Testis (tissue), 3 donors: ENCODE results near the gene PITPNC1. TPM values are rescaled to one million over a fixed set of nuclear protein-coding genes. Genes with fewer than 3 reads are reported as not detected.

ENCODE experiments used
- DNase-seq: peaks from one replicate; pipeline ENCODE4 v3.0.0-alpha.2; 2019
- H3K27ac ChIP-seq, 2 donors: fragments of 200-600 bp; sonication (generic); one replicate each; pipeline ENCODE4 v1.5.1; 2019
- H3K27me3 ChIP-seq: fragments of 200-600 bp; sonication (generic); one replicate; pipeline ENCODE4 v1.5.1; 2019
- H3K36me3 ChIP-seq: fragments of 200-600 bp; sonication (generic); one replicate; pipeline ENCODE4 v1.5.1; 2017; ENCODE audit warnings: low read depth; ENCODE audit errors: missing control alignments
- H3K4me1 ChIP-seq: fragments of 200-600 bp; sonication (generic); one replicate; pipeline ENCODE4 v1.5.1; 2019
- H3K4me3 ChIP-seq, 2 donors: fragments of 200-600 bp; sonication (generic); one replicate each; pipeline ENCODE4 v1.5.1; 2017 to 2019
- H3K9me3 ChIP-seq: fragments of 200-600 bp; sonication (generic); one replicate; pipeline ENCODE4 v1.5.1; 2017
- CTCF ChIP-seq, 3 experiments: fragments of 450-650 bp in 2 of 3; fragments of 200-600 bp in 1 of 3; sonication (generic) in 1 of 3; IDR thresholded peaks; one replicate each; pipeline ENCODE4 v1.5.1; 2016 to 2019; ENCODE audit warnings: antibody characterized with exemption in 3 of 3, mild to moderate bottlenecking in 2 of 3, moderate library complexity in 1 of 3
- POLR2A ChIP-seq: fragments of 450-650 bp; IDR thresholded peaks from one replicate; pipeline ENCODE4 v1.6.1; 2017; ENCODE audit warnings: antibody characterized with exemption, mild to moderate bottlenecking, moderate library complexity
- WGBS, 2 donors: methylation state at CpG; one replicate each; pipeline ENCODE4 v1.1.5; 2018; 5-methylcytosine and 5-hydroxymethylcytosine counted together
- intact Hi-C: fragments of 100-400 bp; cut with DNase I; formaldehyde crosslinking; loops from one replicate; pipeline ENCODE4 v1.15.1; 2023; ENCODE audit warnings: low total_unique reads
- polyA plus RNA-seq: library from polyadenylated mRNA; stranded (reverse); fragments of 350-450 nt; fragmentation: Illumina TruSeq; extraction: RNeasy Lipid Tissue Mini Kit (QIAGEN cat#74804); gene quantifications from one replicate; pipeline ENCODE4 v1.2.3, GENCODE V29; 2014; ENCODE audit warnings: low read depth, low replicate concordance; ENCODE audit not compliant: insufficient read depth
- total RNA-seq, 2 donors: library from RNA; depleted of rRNA; stranded (reverse); fragments of >200 nt; gene quantifications; one replicate each; pipeline ENCODE4 v1.2.3, GENCODE V29; 2016

The PITPNC1 gene
- total and polyA plus RNA-seq, 3 donors from 2014 or later: 8.3 to 12.8 (median 12.2) TPM

- no peak overlapping the region for H3K27ac ChIP-seq
- DNase-seq: no peak
- 91 to 98% methylated on average over 1 of the region's 1 CpG for WGBS, 2 donors
- H3K9me3 ChIP-seq: no peaks in the 10 kb centered on the region
- peaks cover 19% of the 10 kb centered on the region for H3K4me1 ChIP-seq
- no peak for TF ChIP-seq POLR2A
- TF ChIP-seq CTCF (IDR thresholded peaks at IDR 0.05): no peak
- H3K27me3 ChIP-seq: no peaks in the 10 kb centered on the region
- H3K4me3 ChIP-seq: no peak overlapping the region
- H3K36me3 ChIP-seq: no peaks in the 10 kb centered on the region
- intact Hi-C loops: no loop called here
These were observed 16.2 kb upstream of the PITPNC1 start for GRCh38 chr17:67360880-67361279.

GRCh38 chr17:67362173-67362572 lies 14.9 kb upstream of the PITPNC1 start:
- Histone ChIP-seq H3K4me1 (peaks cover 19% of the 10 kb centered on the region), H3K36me3 (no peaks in the 10 kb centered on the region), H3K4me3 (no peak overlapping the region), H3K27me3 (no peaks in the 10 kb centered on the region), H3K27ac (no peak overlapping the region), H3K9me3 (no peaks in the 10 kb centered on the region)
- DNase-seq: no peak
- intact Hi-C loops: no loop called here
- 93 to 95% methylated on average over 9 of the region's 9 CpGs for WGBS, 2 donors
- TF ChIP-seq POLR2A (no peak), CTCF (IDR thresholded peaks at IDR 0.05) (no peak)

- Histone ChIP-seq H3K27me3 (no peaks in the 10 kb centered on the region), H3K27ac (peak overlapping the region; percentile 84 to 90), H3K4me3 (peak overlapping the region; percentile 82 to 98), H3K36me3 (no peaks in the 10 kb centered on the region), H3K9me3 (no peaks in the 10 kb centered on the region), H3K4me1 (peaks cover 19% of the 10 kb centered on the region)
- 34 to 42% methylated on average over 23 to 26 of the region's 26 CpGs for WGBS, 2 donors
- DNase-seq: no peak
- intact Hi-C loops: no loop called here
- TF ChIP-seq POLR2A: no peak
- no peak for TF ChIP-seq CTCF (IDR thresholded peaks at IDR 0.05)
These were observed 12.0 kb upstream of the PITPNC1 start for GRCh38 chr17:67364847-67365737.

GRCh38 chr17:67365738-67366192 lies 11.3 kb upstream of the PITPNC1 start:
- WGBS, 2 donors: 0 to 1% methylated on average over 11 of the region's 11 CpGs
- Histone ChIP-seq H3K27me3 (no peaks in the 10 kb centered on the region), H3K9me3 (no peaks in the 10 kb centered on the region), H3K4me1 (peaks cover 19% of the 10 kb centered on the region), H3K27ac (peak overlapping the region; percentile 84 to 90), H3K36me3 (no peaks in the 10 kb centered on the region), H3K4me3 (peak overlapping the region; percentile 82 to 98)
- intact Hi-C loops: no loop called here
- TF ChIP-seq CTCF (IDR thresholded peaks at IDR 0.05) (no peak), POLR2A (no peak)
- no peak for DNase-seq
